Smooth muscle cell (in vitro differentiated cells): ENCODE data around the gene CSK. TPM values are rescaled to one million over a fixed set of nuclear protein-coding genes. Genes with fewer than 3 reads are reported as not detected.

Experiments
- DNase-seq: peaks from one replicate; lab custom pipeline; 2025; ENCODE audit not compliant: unreplicated experiment; lab: John Stamatoyannopoulos, UW
- H2AFZ ChIP-seq: fragments of 200-600 bp; sonication (generic); 2 replicates; pipeline ENCODE4 v1.6.0; 2016; ENCODE audit warnings: antibody characterized with exemption, low read depth, mild to moderate bottlenecking
- H3F3A ChIP-seq: fragments of 200-600 bp; sonication (generic); 2 replicates; pipeline ENCODE4 v1.6.0; 2017; ENCODE audit warnings: antibody characterized with exemption, low read depth
- H3K27ac ChIP-seq: fragments of 200-600 bp; sonication (generic); 2 replicates; pipeline ENCODE4 v1.5.1; 2016; ENCODE audit warnings: low read depth, mild to moderate bottlenecking
- H3K27me3 ChIP-seq: fragments of 200-600 bp; sonication (generic); 2 replicates; pipeline ENCODE4 v1.6.1; 2016; ENCODE audit warnings: low read depth, mild to moderate bottlenecking
- H3K36me3 ChIP-seq: fragments of 200-600 bp; sonication (generic); 2 replicates; pipeline ENCODE4 v1.5.1; 2016; ENCODE audit warnings: low read depth
- H3K4me1 ChIP-seq: fragments of 200-600 bp; sonication (generic); 2 replicates; pipeline ENCODE4 v1.5.1; 2016; ENCODE audit warnings: low read depth
- H3K4me2 ChIP-seq: fragments of 200-600 bp; sonication (generic); 2 replicates; pipeline ENCODE4 v1.6.0; 2016; ENCODE audit warnings: mild to moderate bottlenecking
- H3K4me3 ChIP-seq: fragments of 200-600 bp; sonication (generic); 2 replicates; pipeline ENCODE4 v1.5.1; 2016; ENCODE audit warnings: mild to moderate bottlenecking
- H3K79me2 ChIP-seq: fragments of 200-600 bp; sonication (generic); 2 replicates; pipeline ENCODE4 v1.6.0; 2016; ENCODE audit warnings: low read depth, mild to moderate bottlenecking
- H3K9ac ChIP-seq: fragments of 200-600 bp; sonication (generic); 2 replicates; pipeline ENCODE4 v1.6.0; 2016; ENCODE audit warnings: low read depth
- H3K9me3 ChIP-seq: fragments of 200-600 bp; sonication (generic); replicated peaks from 2 replicates; pipeline ENCODE4 v1.5.1; 2016; ENCODE audit warnings: low read depth
- H4K20me1 ChIP-seq: fragments of 200-600 bp; sonication (generic); 2 replicates; pipeline ENCODE4 v1.6.0; 2016; ENCODE audit warnings: low read depth
- WGBS: methylation state at CpG from one replicate; pipeline ENCODE4 v1.1.7; 2016; ENCODE audit warnings: low lambda C conversion rate; 5-methylcytosine and 5-hydroxymethylcytosine counted together
- polyA plus RNA-seq: library from polyadenylated mRNA; unstranded; fragments of >200 nt; fragmentation: Nextera tagmentation; extraction: Ambion mirVana; gene quantifications from 2 replicates; pipeline ENCODE4 v1.2.1, GENCODE V29; 2016
- total RNA-seq: library from RNA; depleted of rRNA; stranded (reverse); fragments of >200 nt; gene quantifications from 2 replicates; pipeline ENCODE4 v1.2.3, GENCODE V29; 2014
- TF ChIP-seq, protein P1 (sequence below): fragments of 200-600 bp; sonication (generic); IDR thresholded peaks from 2 replicates; pipeline ENCODE4 v1.5.1; 2017; ENCODE audit warnings: borderline replicate concordance, mild to moderate bottlenecking, antibody characterized with exemption; ENCODE audit not compliant: insufficient read depth, poor library complexity, severe bottlenecking

The CSK gene
- total and polyA plus RNA-seq, 2 experiments from 2014 or later = 16.5 to 19.6 TPM

DNA sequence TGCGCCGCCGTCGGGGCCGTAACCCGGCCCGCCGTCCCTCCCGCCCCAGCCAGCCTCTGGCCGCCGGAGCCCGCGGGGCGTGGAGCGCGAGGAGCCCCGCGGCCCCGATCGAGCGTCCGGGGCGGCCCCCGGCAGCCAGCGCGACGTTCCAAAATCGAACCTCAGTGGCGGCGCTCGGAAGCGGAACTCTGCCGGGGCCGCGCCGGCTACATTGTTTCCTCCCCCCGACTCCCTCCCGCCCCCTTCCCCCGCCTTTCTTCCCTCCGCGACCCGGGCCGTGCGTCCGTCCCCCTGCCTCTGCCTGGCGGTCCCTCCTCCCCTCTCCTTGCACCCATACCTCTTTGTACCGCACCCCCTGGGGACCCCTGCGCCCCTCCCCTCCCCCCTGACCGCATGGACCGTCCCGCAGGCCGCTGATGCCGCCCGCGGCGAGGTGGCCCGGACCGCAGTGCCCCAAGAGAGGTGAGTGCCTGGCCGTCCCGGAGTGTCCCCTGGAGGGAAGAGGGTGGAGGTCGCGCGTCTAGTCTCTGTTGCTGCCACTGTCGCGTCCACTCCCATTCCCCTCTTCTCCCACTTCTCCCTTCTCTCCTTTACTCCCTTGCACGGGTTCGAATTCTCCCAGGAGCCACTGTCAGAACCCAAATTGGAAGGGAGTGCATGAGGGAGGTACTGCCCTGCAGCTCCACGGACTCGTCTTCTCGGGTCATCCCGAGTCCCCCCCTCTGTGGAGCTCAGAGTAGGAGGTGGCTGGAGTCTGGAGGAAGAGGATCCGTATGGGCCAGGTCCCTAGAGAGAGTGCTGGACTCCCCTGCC lies 585 bp downstream of the CSK start:
- TF ChIP-seq, protein P1, sequence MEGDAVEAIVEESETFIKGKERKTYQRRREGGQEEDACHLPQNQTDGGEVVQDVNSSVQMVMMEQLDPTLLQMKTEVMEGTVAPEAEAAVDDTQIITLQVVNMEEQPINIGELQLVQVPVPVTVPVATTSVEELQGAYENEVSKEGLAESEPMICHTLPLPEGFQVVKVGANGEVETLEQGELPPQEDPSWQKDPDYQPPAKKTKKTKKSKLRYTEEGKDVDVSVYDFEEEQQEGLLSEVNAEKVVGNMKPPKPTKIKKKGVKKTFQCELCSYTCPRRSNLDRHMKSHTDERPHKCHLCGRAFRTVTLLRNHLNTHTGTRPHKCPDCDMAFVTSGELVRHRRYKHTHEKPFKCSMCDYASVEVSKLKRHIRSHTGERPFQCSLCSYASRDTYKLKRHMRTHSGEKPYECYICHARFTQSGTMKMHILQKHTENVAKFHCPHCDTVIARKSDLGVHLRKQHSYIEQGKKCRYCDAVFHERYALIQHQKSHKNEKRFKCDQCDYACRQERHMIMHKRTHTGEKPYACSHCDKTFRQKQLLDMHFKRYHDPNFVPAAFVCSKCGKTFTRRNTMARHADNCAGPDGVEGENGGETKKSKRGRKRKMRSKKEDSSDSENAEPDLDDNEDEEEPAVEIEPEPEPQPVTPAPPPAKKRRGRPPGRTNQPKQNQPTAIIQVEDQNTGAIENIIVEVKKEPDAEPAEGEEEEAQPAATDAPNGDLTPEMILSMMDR = no peak
- H3K9me3 ChIP-seq = no peaks in the 10 kb centered on the region
- H3K9ac ChIP-seq = peak overlapping the region; percentile 54
- H3K4me3 ChIP-seq = peak overlapping the region; percentile 70
- peaks cover 49% of the 10 kb centered on the region for H4K20me1 ChIP-seq
- no peak overlapping the region for H2AFZ ChIP-seq
- no peak for DNase-seq
- H3K27me3 ChIP-seq = no peaks in the 10 kb centered on the region
- no peaks in the 10 kb centered on the region for H3F3A ChIP-seq
- H3K4me1 ChIP-seq = peaks cover 19% of the 10 kb centered on the region
- whole genome bisulfite sequencing = 3% methylated on average over 26 of the region's 72 CpGs
- no peak overlapping the region for H3K27ac ChIP-seq
- H3K36me3 ChIP-seq = no peaks in the 10 kb centered on the region
- peak overlapping the region; percentile 94 for H3K4me2 ChIP-seq
- peaks cover 52% of the 10 kb centered on the region for H3K79me2 ChIP-seq

DNA sequence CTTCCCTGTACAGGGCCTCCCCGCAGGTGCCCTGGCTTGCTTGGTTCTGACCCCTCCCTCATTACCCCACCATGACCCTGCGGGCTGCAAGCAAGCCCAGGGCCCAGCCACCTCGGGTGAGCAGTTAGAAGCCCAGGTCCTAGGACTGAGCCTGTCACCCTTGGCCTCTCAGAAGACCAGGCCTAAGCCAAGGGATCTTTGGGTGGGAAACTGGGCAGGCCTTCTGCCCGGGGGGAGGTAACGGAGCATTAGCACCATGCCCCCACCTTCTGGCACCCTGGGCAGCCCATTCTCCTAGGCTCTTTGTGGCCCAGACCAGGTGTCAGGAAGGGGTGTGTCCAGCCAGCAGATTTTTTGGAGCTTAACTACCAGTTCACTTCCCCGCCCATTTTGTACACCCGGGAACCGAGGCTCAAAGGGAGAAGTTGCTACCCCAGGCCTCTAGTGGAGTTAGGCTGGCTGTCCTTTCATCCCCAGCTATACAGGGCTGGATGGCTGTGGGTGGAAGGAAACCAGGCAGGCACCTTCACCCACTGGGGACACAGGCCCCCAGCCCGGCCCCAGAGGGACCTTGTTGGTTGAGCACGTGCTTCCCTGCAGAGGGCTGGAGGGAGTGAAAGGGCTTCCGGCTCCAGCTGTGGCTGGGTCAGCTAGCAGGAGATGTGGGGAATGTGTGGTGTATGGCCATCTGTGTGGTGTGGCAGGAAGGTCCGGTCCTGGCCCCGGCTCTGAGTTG lies 1.4 kb downstream of the CSK start:
- H2AFZ ChIP-seq = no peak overlapping the region
- H4K20me1 ChIP-seq = peaks cover 57% of the 10 kb centered on the region
- no peaks in the 10 kb centered on the region for H3K36me3 ChIP-seq
- no peaks in the 10 kb centered on the region for H3F3A ChIP-seq
- H3K4me3 ChIP-seq = peak overlapping the region; percentile 70
- peak overlapping the region; percentile 54 for H3K9ac ChIP-seq
- TF ChIP-seq, protein P1 = no peak
- 30% methylated on average over 13 of the region's 13 CpGs for WGBS
- peaks cover 57% of the 10 kb centered on the region for H3K79me2 ChIP-seq
- H3K4me1 ChIP-seq = peaks cover 16% of the 10 kb centered on the region
- DNase-seq = no peak
- peak overlapping the region; percentile 94 for H3K4me2 ChIP-seq
- H3K27ac ChIP-seq = no peak overlapping the region
- H3K9me3 ChIP-seq = no peaks in the 10 kb centered on the region
- H3K27me3 ChIP-seq = no peaks in the 10 kb centered on the region

DNA sequence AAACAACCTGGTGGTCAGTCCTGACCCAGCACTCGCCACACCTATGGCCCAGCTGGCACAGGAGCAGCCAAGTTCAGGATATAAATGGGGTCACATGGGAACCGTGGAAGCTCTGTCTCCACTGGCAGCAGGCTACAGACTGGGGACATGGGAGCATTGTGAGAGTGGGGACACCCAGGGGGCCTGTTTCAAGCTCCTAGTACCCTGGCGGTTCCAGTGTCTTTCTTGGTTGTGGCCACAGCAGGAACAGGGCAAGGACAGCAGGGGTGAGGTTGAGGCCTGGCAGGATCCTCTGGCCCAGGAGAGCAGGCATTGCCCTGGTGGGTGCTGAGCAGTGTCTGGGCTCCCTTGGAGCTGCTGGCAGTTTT lies 1.9 kb downstream of the CSK start:
- no peak overlapping the region for H2AFZ ChIP-seq
- no peak for DNase-seq
- no peaks in the 10 kb centered on the region for H3K9me3 ChIP-seq
- H3K79me2 ChIP-seq = peaks cover 61% of the 10 kb centered on the region
- H3K27me3 ChIP-seq = no peaks in the 10 kb centered on the region
- no peak overlapping the region for H3K27ac ChIP-seq
- no peak overlapping the region for H3K9ac ChIP-seq
- peak overlapping the region; percentile 70 for H3K4me3 ChIP-seq
- no peaks in the 10 kb centered on the region for H3K36me3 ChIP-seq
- TF ChIP-seq, protein P1 = no peak
- peak overlapping the region; percentile 94 for H3K4me2 ChIP-seq
- WGBS = 92% methylated on average over 3 of the region's 3 CpGs
- peaks cover 21% of the 10 kb centered on the region for H3K4me1 ChIP-seq
- H3F3A ChIP-seq = no peaks in the 10 kb centered on the region
- H4K20me1 ChIP-seq = peaks cover 62% of the 10 kb centered on the region
